Esophagus squamous epithelium (tissue), 4 donors: ENCODE results near the gene GRID2.

Experiments
- CTCF ChIP-seq, 6 experiments: fragments of 450-650 bp in 4 of 6; fragments of 200-600 bp in 2 of 6; sonication (generic) in 2 of 6; IDR thresholded peaks; one replicate each; pipeline ENCODE4 v1.5.1; 2016 to 2019; ENCODE audit warnings: antibody characterized with exemption in 6 of 6, mild to moderate bottlenecking in 4 of 6, moderate library complexity in 4 of 6
- POLR2A ChIP-seq, 4 donors: fragments of 450-650 bp; IDR thresholded peaks; one replicate each; pipeline ENCODE4 v1.6.1; 2017; ENCODE audit warnings: antibody characterized with exemption in 4 of 4, mild to moderate bottlenecking in 4 of 4, moderate library complexity in 3 of 4

GRCh38 chr4:93578942-93579341 is 1275.2 kb downstream of the GRID2 start:
- no peak for TF ChIP-seq CTCF (IDR thresholded peaks at IDR 0.05)
- no peak for TF ChIP-seq POLR2A (IDR thresholded peaks at IDR 0.05)
